SK-N-SH (cell line): ENCODE data around the gene CEP89. TPM values are rescaled to one million over a fixed set of nuclear protein-coding genes. Genes with fewer than 3 reads are reported as not detected.

ENCODE experiments used
- CTCF ChIA-PET: fragments of 300-600, 350-600 bp; formaldehyde crosslinking; extraction: SDS; loops from one replicate; lab custom pipeline; 2021; lab: Yijun Ruan, JAX
- POLR2A ChIA-PET: fragments of 350-600 bp; sonication (Branson Sonifier 250); formaldehyde crosslinking; extraction: SDS; loops from one replicate; lab custom pipeline; 2020; ENCODE audit warnings: antibody characterized with exemption, inconsistent platforms; lab: Yijun Ruan, JAX
- DNase-seq: peaks from one replicate; pipeline ENCODE4 v3.0.0; 2012
- H2AFZ ChIP-seq: fragments of 200-600 bp; sonication (generic); 2 replicates; pipeline ENCODE4 v1.8.1; 2016; ENCODE audit warnings: antibody characterized with exemption, mild to moderate bottlenecking, low read depth
- H3F3A ChIP-seq: fragments of 200-600 bp; sonication (generic); replicated peaks from 2 replicates; pipeline ENCODE3; 2016; ENCODE audit warnings: antibody characterized with exemption, mild to moderate bottlenecking; ENCODE audit not compliant: insufficient read depth
- H3K27ac ChIP-seq, 2 experiments: fragments of 200-500 bp in 1 of 2; fragments of 200-600 bp in 1 of 2; sonication (Bioruptor generic) in 1 of 2; sonication (generic), shearing (Covaris generic) in 1 of 2; 2 replicates each; pipeline versions ENCODE4 v1.5.1 to v1.6.1; 2014 to 2016; ENCODE audit warnings: low read depth in 2 of 2, inconsistent platforms in 1 of 2, low read length in 1 of 2, mild to moderate bottlenecking in 1 of 2, mixed read lengths in 1 of 2
- H3K27me3 ChIP-seq: fragments of 200-600 bp; sonication (generic), shearing (Covaris generic); 2 replicates; pipeline ENCODE4 v1.6.1; 2016; ENCODE audit warnings: mixed run types; ENCODE audit not compliant: insufficient read depth
- H3K36me3 ChIP-seq, 2 experiments: fragments of 200-500 bp in 1 of 2; fragments of 200-600 bp in 1 of 2; sonication (Bioruptor generic) in 1 of 2; sonication (generic) in 1 of 2; replicated peaks in 1 of 2; 2 replicates each; pipeline versions ENCODE3 to v1.5.1; 2014 to 2016; ENCODE audit warnings: low read length in 1 of 2, mild to moderate bottlenecking in 1 of 2; ENCODE audit not compliant: insufficient read depth in 2 of 2, control insufficient read depth in 1 of 2
- H3K4me1 ChIP-seq, 2 experiments: fragments of 200-500 bp in 1 of 2; fragments of 200-600 bp in 1 of 2; sonication (Bioruptor generic) in 1 of 2; sonication (generic), shearing (Covaris generic) in 1 of 2; 2 replicates each; pipeline versions ENCODE4 v1.5.1 to v1.6.1; 2014 to 2016; ENCODE audit warnings: low read depth in 1 of 2, low read length in 1 of 2, mixed run types in 1 of 2; ENCODE audit not compliant: insufficient read depth in 2 of 2, control insufficient read depth in 1 of 2
- H3K4me2 ChIP-seq: fragments of 200-600 bp; sonication (generic), shearing (Covaris generic); 2 replicates; pipeline ENCODE4 v1.6.1; 2017; ENCODE audit warnings: mixed run types
- H3K4me3 ChIP-seq, 2 experiments: fragments of 200-500 bp in 1 of 2; fragments of 200-600 bp in 1 of 2; sonication (Bioruptor generic) in 1 of 2; sonication (generic), shearing (Covaris generic) in 1 of 2; 2 replicates each; pipeline versions ENCODE4 v1.5.1 to v1.8.1; 2014 to 2016; ENCODE audit warnings: low read depth in 2 of 2, inconsistent platforms in 1 of 2, low read length in 1 of 2, mild to moderate bottlenecking in 1 of 2, mixed read lengths in 1 of 2, moderate library complexity in 1 of 2
- H3K79me2 ChIP-seq: fragments of 200-600 bp; sonication (generic); 2 replicates; pipeline ENCODE4 v1.8.1; 2017; ENCODE audit warnings: mild to moderate bottlenecking; ENCODE audit not compliant: insufficient read depth
- H3K9ac ChIP-seq: fragments of 200-600 bp; sonication (generic); 2 replicates; pipeline ENCODE4 v1.6.1; 2017; ENCODE audit warnings: mixed run types
- H3K9me2 ChIP-seq: fragments of 200-600 bp; sonication (generic); 2 replicates; pipeline ENCODE4 v1.6.1; 2017; ENCODE audit warnings: mixed run types
- H3K9me3 ChIP-seq: fragments of 200-600 bp; sonication (generic); 2 replicates; pipeline ENCODE4 v1.6.1; 2017; ENCODE audit warnings: mixed run types, mild to moderate bottlenecking, moderate library complexity
- H4K20me1 ChIP-seq: fragments of 200-600 bp; sonication (generic); 2 replicates; pipeline ENCODE4 v1.6.1; 2017; ENCODE audit warnings: mild to moderate bottlenecking, mixed run types; ENCODE audit not compliant: insufficient read depth
- CHD2 ChIP-seq: fragments of 150-350 bp; IDR thresholded peaks from 2 replicates; pipeline ENCODE4 v1.6.1; 2018; ENCODE audit warnings: low read length; ENCODE audit not compliant: partially characterized antibody
- EP300 ChIP-seq, 2 experiments: IDR thresholded peaks; 2 replicates each; pipeline versions ENCODE4 v1.4.0 to v1.6.1; 2012; ENCODE audit warnings: borderline replicate concordance in 1 of 2, low read depth in 1 of 2, low read length in 1 of 2
- EZH2phosphoT487 ChIP-seq: fragments of 200-600 bp; sonication (generic); IDR thresholded peaks from 2 replicates; pipeline ENCODE4 v1.6.1; 2017; ENCODE audit warnings: low read depth, mixed run types, mild to moderate bottlenecking, antibody characterized with exemption, moderate library complexity, borderline replicate concordance
- FOSL2 ChIP-seq: IDR thresholded peaks from 2 replicates; pipeline ENCODE4 v1.4.0; 2012; ENCODE audit warnings: low read depth, mild to moderate bottlenecking, moderate library complexity, borderline replicate concordance
- FOXJ3 ChIP-seq: sonication (generic); formaldehyde crosslinking; IDR thresholded peaks from 2 replicates; pipeline ENCODE4 v1.5.1; 2020; ENCODE audit warnings: mild to moderate bottlenecking, missing genetic modification reagents
- GABPA ChIP-seq: IDR thresholded peaks from 2 replicates; pipeline ENCODE4 v1.4.0; 2012; ENCODE audit warnings: low read depth, mild to moderate bottlenecking
- MXI1 ChIP-seq: IDR thresholded peaks from 2 replicates; pipeline ENCODE4 v1.6.1; 2012; ENCODE audit warnings: mild to moderate bottlenecking, low read depth, low read length, improper control_type of control experiment
- NFIC ChIP-seq: IDR thresholded peaks from 2 replicates; pipeline ENCODE4 v1.4.0; 2012; ENCODE audit warnings: borderline replicate concordance
- RAD21 ChIP-seq: IDR thresholded peaks from 2 replicates; pipeline ENCODE4 v1.6.1; 2012; ENCODE audit warnings: mild to moderate bottlenecking, low read length
- RCOR1 ChIP-seq: fragments of 150-350 bp; IDR thresholded peaks from 2 replicates; pipeline ENCODE4 v1.6.1; 2017; ENCODE audit warnings: antibody characterized with exemption, low read length
- RFX5 ChIP-seq: IDR thresholded peaks from 2 replicates; pipeline ENCODE4 v1.6.1; 2012; ENCODE audit warnings: mild to moderate bottlenecking, improper control_type of control experiment, low read length
- RXRA ChIP-seq: IDR thresholded peaks from 2 replicates; pipeline ENCODE4 v1.4.0; 2012; ENCODE audit warnings: low read depth, mild to moderate bottlenecking, borderline replicate concordance
- SMC3 ChIP-seq: IDR thresholded peaks from 2 replicates; pipeline ENCODE4 v1.6.1; 2012; ENCODE audit warnings: low read depth, low read length, improper control_type of control experiment
- TAF1 ChIP-seq: IDR thresholded peaks from 2 replicates; pipeline ENCODE4 v1.6.1; 2012; ENCODE audit warnings: low read depth, mild to moderate bottlenecking, low read length, moderate library complexity, borderline replicate concordance
- TCF12 ChIP-seq: IDR thresholded peaks from 2 replicates; pipeline ENCODE4 v1.4.0; 2012
- TEAD4 ChIP-seq: IDR thresholded peaks from 2 replicates; pipeline ENCODE4 v1.4.0; 2012; ENCODE audit warnings: mild to moderate bottlenecking, borderline replicate concordance; ENCODE audit not compliant: insufficient read depth
- WGBS: methylation state at CpG from one replicate; pipeline ENCODE4 v1.1.6; 2017; ENCODE audit warnings: low lambda C conversion rate; 5-methylcytosine and 5-hydroxymethylcytosine counted together
- polyA plus RNA-seq, 3 experiments: library from polyadenylated mRNA; depleted of rRNA; stranded (reverse); fragments of >200 nt; gene quantifications; 2 replicates each; pipeline ENCODE4 v1.2.3, GENCODE V29; 2012
- TF ChIP-seq, protein P1 (sequence below): IDR thresholded peaks from 2 replicates; pipeline ENCODE4; 2012
- TF ChIP-seq, protein P2 (sequence below): IDR thresholded peaks from 2 replicates; pipeline ENCODE4 v1.4.0; 2012; ENCODE audit warnings: low read depth, borderline replicate concordance
- TF ChIP-seq, protein P3 (sequence below): fragments of 150-350 bp; IDR thresholded peaks from 2 replicates; pipeline ENCODE4 v1.6.1; 2017; ENCODE audit warnings: antibody characterized with exemption, low read length, low read depth, borderline replicate concordance

CEP89 gene
- polyA plus RNA-seq, 1 of the 3 experiments (the other 2 are of a cell fraction): 16.4 TPM

DNA sequence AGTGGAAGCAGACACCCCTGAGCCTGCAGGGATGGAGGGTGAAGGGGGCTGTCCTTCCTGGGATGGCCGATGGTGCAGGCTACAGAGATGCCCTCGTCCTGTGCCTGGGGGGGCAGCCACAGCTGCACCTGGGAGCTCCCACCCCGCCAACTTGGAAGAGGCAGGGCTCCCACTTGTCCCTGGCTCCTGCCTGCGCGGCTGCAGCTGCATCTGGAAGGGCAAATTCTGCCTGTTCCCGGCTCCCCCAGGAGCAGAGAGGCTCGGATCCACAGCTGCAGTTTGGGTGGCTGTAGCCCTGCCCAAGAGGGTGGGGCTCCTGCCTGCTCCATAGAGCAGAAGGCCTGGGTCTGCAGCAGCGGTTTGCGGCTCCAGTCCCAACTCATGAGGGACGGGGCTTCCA lies 2.2 kb downstream of the CEP89 start:
- Histone ChIP-seq H3K36me3 (peaks cover 0 to 17% of the 10 kb centered on the region in 2 experiments), H3K27ac (no peak overlapping the region), H3K9me2 (no peaks in the 10 kb centered on the region), H3K4me1 (peaks cover 0 to 10% of the 10 kb centered on the region in 2 experiments; a peak in 1 of 4 replicates), H2AFZ (no peak overlapping the region), H3K9me3 (no peaks in the 10 kb centered on the region), H3K79me2 (peaks cover 44% of the 10 kb centered on the region), H3F3A (peaks cover 8% of the 10 kb centered on the region), H3K27me3 (no peaks in the 10 kb centered on the region), H4K20me1 (no peaks in the 10 kb centered on the region), H3K4me3 (no peak overlapping the region), H3K9ac (no peak overlapping the region), H3K4me2 (no peak overlapping the region)
- TF ChIP-seq MXI1: no peak
- TF ChIP-seq NFIC: no peak
- no peak for TF ChIP-seq SMC3
- TF ChIP-seq CHD2: no peak
- no peak for TF ChIP-seq RAD21
- TF ChIP-seq, protein P1, sequence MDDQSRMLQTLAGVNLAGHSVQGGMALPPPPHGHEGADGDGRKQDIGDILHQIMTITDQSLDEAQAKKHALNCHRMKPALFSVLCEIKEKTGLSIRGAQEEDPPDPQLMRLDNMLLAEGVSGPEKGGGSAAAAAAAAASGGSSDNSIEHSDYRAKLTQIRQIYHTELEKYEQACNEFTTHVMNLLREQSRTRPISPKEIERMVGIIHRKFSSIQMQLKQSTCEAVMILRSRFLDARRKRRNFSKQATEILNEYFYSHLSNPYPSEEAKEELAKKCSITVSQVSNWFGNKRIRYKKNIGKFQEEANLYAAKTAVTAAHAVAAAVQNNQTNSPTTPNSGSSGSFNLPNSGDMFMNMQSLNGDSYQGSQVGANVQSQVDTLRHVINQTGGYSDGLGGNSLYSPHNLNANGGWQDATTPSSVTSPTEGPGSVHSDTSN: no peak
- no peak for TF ChIP-seq RCOR1
- TF ChIP-seq RFX5: no peak
- TF ChIP-seq TCF12: no peak
- no peak for TF ChIP-seq RXRA
- TF ChIP-seq, protein P2, sequence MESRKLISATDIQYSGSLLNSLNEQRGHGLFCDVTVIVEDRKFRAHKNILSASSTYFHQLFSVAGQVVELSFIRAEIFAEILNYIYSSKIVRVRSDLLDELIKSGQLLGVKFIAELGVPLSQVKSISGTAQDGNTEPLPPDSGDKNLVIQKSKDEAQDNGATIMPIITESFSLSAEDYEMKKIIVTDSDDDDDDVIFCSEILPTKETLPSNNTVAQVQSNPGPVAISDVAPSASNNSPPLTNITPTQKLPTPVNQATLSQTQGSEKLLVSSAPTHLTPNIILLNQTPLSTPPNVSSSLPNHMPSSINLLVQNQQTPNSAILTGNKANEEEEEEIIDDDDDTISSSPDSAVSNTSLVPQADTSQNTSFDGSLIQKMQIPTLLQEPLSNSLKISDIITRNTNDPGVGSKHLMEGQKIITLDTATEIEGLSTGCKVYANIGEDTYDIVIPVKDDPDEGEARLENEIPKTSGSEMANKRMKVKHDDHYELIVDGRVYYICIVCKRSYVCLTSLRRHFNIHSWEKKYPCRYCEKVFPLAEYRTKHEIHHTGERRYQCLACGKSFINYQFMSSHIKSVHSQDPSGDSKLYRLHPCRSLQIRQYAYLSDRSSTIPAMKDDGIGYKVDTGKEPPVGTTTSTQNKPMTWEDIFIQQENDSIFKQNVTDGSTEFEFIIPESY: no peak
- CTCF ChIA-PET: no interaction called here
- 100% methylated on average over 1 of the region's 10 CpGs for WGBS
- POLR2A ChIA-PET: no interaction called here
- no peak for DNase-seq

DNA sequence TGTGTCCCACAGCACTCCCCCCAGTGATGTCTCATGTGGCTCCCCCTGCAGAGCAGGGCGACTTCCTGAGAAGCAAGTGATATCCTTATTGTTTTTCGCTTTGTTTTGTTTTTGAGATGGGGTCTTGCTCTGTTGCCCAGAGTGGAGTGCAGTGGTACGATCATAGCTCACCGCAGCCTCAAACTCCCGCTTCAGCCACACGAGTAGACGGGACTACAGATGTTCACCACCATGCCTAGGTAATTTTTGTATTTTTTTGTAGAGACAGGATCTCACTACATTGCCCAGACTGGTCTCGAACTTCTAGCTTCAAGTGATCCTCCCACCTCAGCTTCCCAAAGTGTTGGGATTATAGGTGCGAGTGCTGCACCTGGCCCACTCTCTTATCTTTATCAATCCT lies 5.0 kb downstream of the CEP89 start:
- 92% methylated on average over 9 of the region's 9 CpGs for WGBS
- H3K4me3 ChIP-seq: no peak overlapping the region
- no peaks in the 10 kb centered on the region for H3K9me2 ChIP-seq
- no peak overlapping the region for H3K4me2 ChIP-seq
- H3K27me3 ChIP-seq: no peaks in the 10 kb centered on the region
- no peaks in the 10 kb centered on the region for H4K20me1 ChIP-seq
- TF ChIP-seq, protein P3, sequence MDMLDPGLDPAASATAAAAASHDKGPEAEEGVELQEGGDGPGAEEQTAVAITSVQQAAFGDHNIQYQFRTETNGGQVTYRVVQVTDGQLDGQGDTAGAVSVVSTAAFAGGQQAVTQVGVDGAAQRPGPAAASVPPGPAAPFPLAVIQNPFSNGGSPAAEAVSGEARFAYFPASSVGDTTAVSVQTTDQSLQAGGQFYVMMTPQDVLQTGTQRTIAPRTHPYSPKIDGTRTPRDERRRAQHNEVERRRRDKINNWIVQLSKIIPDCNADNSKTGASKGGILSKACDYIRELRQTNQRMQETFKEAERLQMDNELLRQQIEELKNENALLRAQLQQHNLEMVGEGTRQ: no peak
- TF ChIP-seq EP300 (IDR thresholded peaks at IDR 0.05; ENCODE audit: borderline replicate concordance in 1 of 2, low read depth in 1 of 2, low read length in 1 of 2) (no peak), CHD2 (no peak), TAF1 (no peak), SMC3 (no peak), TEAD4 (no peak), FOSL2 (no peak), NFIC (no peak), EZH2phosphoT487 (no peak), FOXJ3 (CRISPR knock-in tag) (no peak), RXRA (no peak), GABPA (no peak), RAD21 (no peak), RCOR1 (no peak)
- no peak for DNase-seq
- peaks cover 4 to 23% of the 10 kb centered on the region in 2 experiments for H3K36me3 ChIP-seq
- ChIA-PET POLR2A (no interaction called here), CTCF (interaction anchor here (0.7 kb wide), 1 partner anchor 234 kb away, joined by 3 read pairs; no protein-coding TSS in a partner anchor)
- H3K79me2 ChIP-seq: peaks cover 43% of the 10 kb centered on the region
- no peaks in the 10 kb centered on the region for H3F3A ChIP-seq
- no peaks in the 10 kb centered on the region for H3K9me3 ChIP-seq
- H2AFZ ChIP-seq: no peak overlapping the region
- H3K27ac ChIP-seq: no peak overlapping the region
- no peak overlapping the region for H3K9ac ChIP-seq
- peaks cover 0 to 7% of the 10 kb centered on the region in 2 experiments; a peak in 1 of 4 replicates for H3K4me1 ChIP-seq
